K562 (cell line): ENCODE results near the gene LONRF2. TPM values are rescaled to one million over a fixed set of nuclear protein-coding genes. Genes with fewer than 3 reads are reported as not detected.

Source experiments
- BHLHE40 ChIP-seq: IDR thresholded peaks from 2 replicates; pipeline ENCODE4 v1.6.1; 2011; ENCODE audit warnings: low read length, improper control_type of control experiment
- CBX3 ChIP-seq, 2 experiments: IDR thresholded peaks; 1 replicate in 1 of 2; 2 replicates in 1 of 2; pipeline ENCODE4 v1.6.1; 2012; ENCODE audit warnings: inconsistent platforms in 2 of 2, low read length in 2 of 2, borderline replicate concordance in 1 of 2, control low read depth in 1 of 2
- CBX5 ChIP-seq: IDR thresholded peaks from 2 replicates; pipeline ENCODE4 v1.6.1; 2014; ENCODE audit warnings: low read depth, borderline replicate concordance
- CREB1 ChIP-seq, 2 experiments: sonication (generic) in 1 of 2; formaldehyde crosslinking in 1 of 2; IDR thresholded peaks; 2 replicates each; pipeline versions ENCODE4 v1.6.1 to v1.8.0; 2012 to 2022; ENCODE audit warnings: inconsistent platforms in 1 of 2, mild to moderate bottlenecking in 1 of 2, missing genetic modification reagents in 1 of 2, moderate library complexity in 1 of 2
- CTBP1 ChIP-seq: fragments of 450-650 bp; IDR thresholded peaks from 2 replicates; pipeline ENCODE4 v1.6.1; 2016; ENCODE audit warnings: borderline replicate concordance
- FOXA3 ChIP-seq, 2 experiments: fragments of 450-650 bp in 1 of 2; sonication (generic) in 1 of 2; formaldehyde crosslinking; IDR thresholded peaks in 1 of 2; conservative IDR thresholded peaks in 1 of 2; 2 replicates each; pipeline versions ENCODE4 v1.4.0 to v1.8.0; 2020 to 2022; ENCODE audit warnings: mild to moderate bottlenecking in 2 of 2, missing genetic modification reagents in 1 of 2
- FOXJ3 ChIP-seq: sonication (generic); formaldehyde crosslinking; IDR thresholded peaks from 2 replicates; pipeline ENCODE4 v1.4.0; 2020; ENCODE audit warnings: mild to moderate bottlenecking, missing genetic modification reagents
- HIVEP1 ChIP-seq: fragments of 250-450 bp; sonication (Bioruptor Pico); IDR thresholded peaks from 2 replicates; pipeline ENCODE4 v1.4.0; 2020; ENCODE audit warnings: mild to moderate bottlenecking
- RBM25 ChIP-seq: fragments of 200-400 bp; formaldehyde crosslinking; IDR thresholded peaks from 2 replicates; pipeline ENCODE4 v1.6.1; 2018; ENCODE audit warnings: low read length, low read depth, moderate library complexity; ENCODE audit not compliant: severe bottlenecking
- SRSF9 ChIP-seq: fragments of 200-400 bp; formaldehyde crosslinking; IDR thresholded peaks from 2 replicates; pipeline ENCODE4 v1.6.1; 2017; ENCODE audit warnings: low read depth, low read length, borderline replicate concordance
- TAF9B ChIP-seq: fragments of 450-650 bp; IDR thresholded peaks from 2 replicates; pipeline ENCODE4 v1.6.1; 2018; ENCODE audit warnings: mild to moderate bottlenecking; ENCODE audit not compliant: partially characterized antibody
- TRIM28 ChIP-seq: fragments of 450-650 bp; IDR thresholded peaks from 2 replicates; pipeline ENCODE4 v1.6.1; 2017
- ZFP1 ChIP-seq: fragments of 450-650 bp; formaldehyde crosslinking; IDR thresholded peaks from 2 replicates; pipeline ENCODE4 v1.4.0; 2020; ENCODE audit warnings: mild to moderate bottlenecking, mixed read lengths
- ZNF384 ChIP-seq: IDR thresholded peaks from 2 replicates; pipeline ENCODE4 v1.6.1; 2012; ENCODE audit warnings: low read depth, low read length, improper control_type of control experiment
- ZNF41 ChIP-seq: fragments of 250-450 bp; sonication (Bioruptor Pico); conservative IDR thresholded peaks from 2 replicates; pipeline ENCODE4 v1.4.0; 2020; ENCODE audit warnings: mild to moderate bottlenecking
- ZNF436 ChIP-seq: fragments of 250-450, 450-650 bp; sonication (Bioruptor Pico); formaldehyde crosslinking; IDR thresholded peaks from 2 replicates; pipeline ENCODE4 v1.7.0; 2020; ENCODE audit warnings: mild to moderate bottlenecking
- ZNF77 ChIP-seq: fragments of 250-450 bp; sonication (Bioruptor Pico); IDR thresholded peaks from 2 replicates; pipeline ENCODE4 v1.5.0; 2020
- polyA plus RNA-seq, 8 experiments: library from polyadenylated mRNA; depleted of rRNA in 4 of 8; stranded (reverse) in 5 of 8; unstranded in 3 of 8; fragments of >200 nt; fragmentation: Nextera tagmentation in 2 of 8; fragmentation: Illumina TruSeq in 1 of 8; extraction: Ambion mirVana in 2 of 8; extraction: Trizol in 1 of 8; gene quantifications; 2 replicates each; pipeline versions ENCODE4 v1.2.1 to v1.2.3, GENCODE V29; 2011 to 2014; ENCODE audit warnings: inconsistent platforms in 1 of 8, missing spikeins in 1 of 8
- total RNA-seq, 7 experiments: library from RNA; depleted of rRNA in 6 of 7; stranded (reverse); fragments of >200 nt in 6 of 7; fragmentation: Illumina TruSeq in 2 of 7; extraction: Trizol in 2 of 7; gene quantifications; 2 replicates each; pipeline versions ENCODE4 v1.2.1 to v1.2.3, GENCODE V29; 2011 to 2021; ENCODE audit warnings: low replicate concordance in 1 of 7
- TF ChIP-seq, protein P1 (sequence below): fragments of 250-450 bp; sonication (Bioruptor Pico); IDR thresholded peaks from 2 replicates; pipeline ENCODE4 v1.8.0; 2021; ENCODE audit warnings: moderate library complexity, mild to moderate bottlenecking, inconsistent platforms
- TF ChIP-seq, protein P2 (sequence below), 2 experiments: fragments of 200-800 bp in 1 of 2; sonication (Bioruptor generic) in 1 of 2; sonication (generic) in 1 of 2; formaldehyde crosslinking in 1 of 2; IDR thresholded peaks in 1 of 2; conservative IDR thresholded peaks in 1 of 2; 2 replicates each; pipeline versions ENCODE4 v1.5.0 to v1.6.1; 2016 to 2020; ENCODE audit warnings: missing compliant biosample characterization in 1 of 2, missing genetic modification characterization in 1 of 2, missing genetic modification reagents in 1 of 2
- TF ChIP-seq, protein P3 (sequence below): fragments of 250-450 bp; sonication (Bioruptor Pico); IDR thresholded peaks from 2 replicates; pipeline ENCODE4 v1.4.0; 2020; ENCODE audit warnings: mild to moderate bottlenecking
- TF ChIP-seq, protein P4 (sequence below): fragments of 250-450 bp; sonication (Bioruptor Pico); IDR thresholded peaks from 2 replicates; pipeline ENCODE4 v1.8.0; 2021; ENCODE audit warnings: borderline replicate concordance, mild to moderate bottlenecking, moderate library complexity; ENCODE audit not compliant: poor library complexity, severe bottlenecking
- TF ChIP-seq, protein P5 (sequence below): fragments of 450-650 bp; IDR thresholded peaks from 2 replicates; pipeline ENCODE4 v1.7.0; 2016; ENCODE audit warnings: borderline replicate concordance

LONRF2 gene
- total and polyA plus RNA-seq, 9 of the 15 experiments (the other 6 are each of a cell fraction or from before 2014, with no cell fraction given) = 0.35 to 5.0 (median 2.7) TPM

DNA sequence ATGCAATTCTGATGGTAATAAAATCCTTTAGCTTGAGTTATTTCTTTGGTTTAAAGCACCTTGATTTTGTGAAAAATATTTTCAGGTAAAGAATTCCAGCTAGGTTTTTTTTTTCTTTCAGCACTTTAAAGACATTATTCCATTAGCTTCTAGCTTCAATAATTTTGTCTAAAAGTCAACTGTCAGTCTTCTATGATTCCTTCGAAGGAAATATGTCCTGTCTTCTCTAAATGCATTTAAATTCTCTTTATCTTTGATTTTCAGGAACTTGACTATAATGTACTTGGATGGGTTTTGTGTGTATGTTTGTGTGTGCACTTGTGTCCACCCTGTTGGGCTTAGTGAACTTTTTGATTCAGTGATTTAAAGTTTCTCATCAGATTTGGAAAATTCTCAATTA lies 4.7 kb downstream of the LONRF2 start (continued):
- TF ChIP-seq ZNF41 (CRISPR knock-in tag) (no peak), ZNF436 (no peak), FOXA3 (CRISPR knock-in tag; conservative IDR thresholded peaks at IDR 0.05 in 1 of 2, IDR thresholded peaks at IDR 0.05 in 1 of 2) (no peak), BHLHE40 (no peak), TRIM28 (peak; percentile 97), CTBP1 (no peak), ZNF77 (no peak), CBX5 (peak; percentile 69; the same call in 1 of the 2 replicates), ZFP1 (no peak), CREB1 (IDR thresholded peaks at IDR 0.05) (no peak), CREB1 (CRISPR knock-in tag; IDR thresholded peaks at IDR 0.05) (no peak), HIVEP1 (CRISPR knock-in tag) (no peak), RBM25 (no peak), SRSF9 (no peak), TAF9B (no peak), CBX3 (IDR thresholded peaks at IDR 0.05; ENCODE audit: borderline replicate concordance in 1 of 2, low read length in 2 of 2) (peak in 1 of 2 experiments; percentile 97; a peak in 2 of 3 replicates), ZNF384 (0 out of 2 replicates have a peak, but pooled peaks have one; percentile 27), FOXJ3 (no peak)
- TF ChIP-seq, protein P1, sequence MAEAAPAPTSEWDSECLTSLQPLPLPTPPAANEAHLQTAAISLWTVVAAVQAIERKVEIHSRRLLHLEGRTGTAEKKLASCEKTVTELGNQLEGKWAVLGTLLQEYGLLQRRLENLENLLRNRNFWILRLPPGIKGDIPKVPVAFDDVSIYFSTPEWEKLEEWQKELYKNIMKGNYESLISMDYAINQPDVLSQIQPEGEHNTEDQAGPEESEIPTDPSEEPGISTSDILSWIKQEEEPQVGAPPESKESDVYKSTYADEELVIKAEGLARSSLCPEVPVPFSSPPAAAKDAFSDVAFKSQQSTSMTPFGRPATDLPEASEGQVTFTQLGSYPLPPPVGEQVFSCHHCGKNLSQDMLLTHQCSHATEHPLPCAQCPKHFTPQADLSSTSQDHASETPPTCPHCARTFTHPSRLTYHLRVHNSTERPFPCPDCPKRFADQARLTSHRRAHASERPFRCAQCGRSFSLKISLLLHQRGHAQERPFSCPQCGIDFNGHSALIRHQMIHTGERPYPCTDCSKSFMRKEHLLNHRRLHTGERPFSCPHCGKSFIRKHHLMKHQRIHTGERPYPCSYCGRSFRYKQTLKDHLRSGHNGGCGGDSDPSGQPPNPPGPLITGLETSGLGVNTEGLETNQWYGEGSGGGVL = no peak
- TF ChIP-seq, protein P2, sequence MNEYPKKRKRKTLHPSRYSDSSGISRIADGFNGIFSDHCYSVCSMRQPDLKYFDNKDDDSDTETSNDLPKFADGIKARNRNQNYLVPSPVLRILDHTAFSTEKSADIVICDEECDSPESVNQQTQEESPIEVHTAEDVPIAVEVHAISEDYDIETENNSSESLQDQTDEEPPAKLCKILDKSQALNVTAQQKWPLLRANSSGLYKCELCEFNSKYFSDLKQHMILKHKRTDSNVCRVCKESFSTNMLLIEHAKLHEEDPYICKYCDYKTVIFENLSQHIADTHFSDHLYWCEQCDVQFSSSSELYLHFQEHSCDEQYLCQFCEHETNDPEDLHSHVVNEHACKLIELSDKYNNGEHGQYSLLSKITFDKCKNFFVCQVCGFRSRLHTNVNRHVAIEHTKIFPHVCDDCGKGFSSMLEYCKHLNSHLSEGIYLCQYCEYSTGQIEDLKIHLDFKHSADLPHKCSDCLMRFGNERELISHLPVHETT (CRISPR knock-in tag; conservative IDR thresholded peaks at IDR 0.05 in 1 of 2, IDR thresholded peaks at IDR 0.05 in 1 of 2) = no peak
- TF ChIP-seq, protein P3, sequence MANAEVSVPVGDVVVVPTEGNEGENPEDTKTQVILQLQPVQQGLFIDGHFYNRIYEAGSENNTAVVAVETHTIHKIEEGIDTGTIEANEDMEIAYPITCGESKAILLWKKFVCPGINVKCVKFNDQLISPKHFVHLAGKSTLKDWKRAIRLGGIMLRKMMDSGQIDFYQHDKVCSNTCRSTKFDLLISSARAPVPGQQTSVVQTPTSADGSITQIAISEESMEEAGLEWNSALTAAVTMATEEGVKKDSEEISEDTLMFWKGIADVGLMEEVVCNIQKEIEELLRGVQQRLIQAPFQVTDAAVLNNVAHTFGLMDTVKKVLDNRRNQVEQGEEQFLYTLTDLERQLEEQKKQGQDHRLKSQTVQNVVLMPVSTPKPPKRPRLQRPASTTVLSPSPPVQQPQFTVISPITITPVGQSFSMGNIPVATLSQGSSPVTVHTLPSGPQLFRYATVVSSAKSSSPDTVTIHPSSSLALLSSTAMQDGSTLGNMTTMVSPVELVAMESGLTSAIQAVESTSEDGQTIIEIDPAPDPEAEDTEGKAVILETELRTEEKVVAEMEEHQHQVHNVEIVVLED (CRISPR knock-in tag) = no peak
- TF ChIP-seq, protein P4, sequence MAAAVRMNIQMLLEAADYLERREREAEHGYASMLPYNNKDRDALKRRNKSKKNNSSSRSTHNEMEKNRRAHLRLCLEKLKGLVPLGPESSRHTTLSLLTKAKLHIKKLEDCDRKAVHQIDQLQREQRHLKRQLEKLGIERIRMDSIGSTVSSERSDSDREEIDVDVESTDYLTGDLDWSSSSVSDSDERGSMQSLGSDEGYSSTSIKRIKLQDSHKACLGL (CRISPR knock-in tag) = no peak
- TF ChIP-seq, protein P5, sequence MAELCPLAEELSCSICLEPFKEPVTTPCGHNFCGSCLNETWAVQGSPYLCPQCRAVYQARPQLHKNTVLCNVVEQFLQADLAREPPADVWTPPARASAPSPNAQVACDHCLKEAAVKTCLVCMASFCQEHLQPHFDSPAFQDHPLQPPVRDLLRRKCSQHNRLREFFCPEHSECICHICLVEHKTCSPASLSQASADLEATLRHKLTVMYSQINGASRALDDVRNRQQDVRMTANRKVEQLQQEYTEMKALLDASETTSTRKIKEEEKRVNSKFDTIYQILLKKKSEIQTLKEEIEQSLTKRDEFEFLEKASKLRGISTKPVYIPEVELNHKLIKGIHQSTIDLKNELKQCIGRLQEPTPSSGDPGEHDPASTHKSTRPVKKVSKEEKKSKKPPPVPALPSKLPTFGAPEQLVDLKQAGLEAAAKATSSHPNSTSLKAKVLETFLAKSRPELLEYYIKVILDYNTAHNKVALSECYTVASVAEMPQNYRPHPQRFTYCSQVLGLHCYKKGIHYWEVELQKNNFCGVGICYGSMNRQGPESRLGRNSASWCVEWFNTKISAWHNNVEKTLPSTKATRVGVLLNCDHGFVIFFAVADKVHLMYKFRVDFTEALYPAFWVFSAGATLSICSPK = no peak
